K562 (cell line): ENCODE results near the gene PRPSAP1. TPM values are rescaled to one million over a fixed set of nuclear protein-coding genes. Genes with fewer than 3 reads are reported as not detected.

ENCODE experiments used
- ATF3 ChIP-seq, 2 experiments: fragments of 450-650 bp in 1 of 2; sonication (generic) in 1 of 2; formaldehyde crosslinking in 1 of 2; IDR thresholded peaks in 1 of 2; conservative IDR thresholded peaks in 1 of 2; 2 replicates each; pipeline versions ENCODE4 v1.6.1 to v1.8.1; 2016 to 2023; ENCODE audit warnings: mild to moderate bottlenecking in 2 of 2, moderate library complexity in 2 of 2, inconsistent platforms in 1 of 2, missing genetic modification reagents in 1 of 2
- FOXJ3 ChIP-seq: sonication (generic); formaldehyde crosslinking; IDR thresholded peaks from 2 replicates; pipeline ENCODE4 v1.4.0; 2020; ENCODE audit warnings: mild to moderate bottlenecking, missing genetic modification reagents
- MYC ChIP-seq, 2 experiments: fragments of 250-450 bp in 1 of 2; sonication (Bioruptor Pico) in 1 of 2; IDR thresholded peaks; 2 replicates each; pipeline versions ENCODE4 v1.5.1 to v1.6.1; 2012 to 2021; ENCODE audit warnings: low read depth in 2 of 2, borderline replicate concordance in 1 of 2, improper control_type of control experiment in 1 of 2, low read length in 1 of 2, mild to moderate bottlenecking in 1 of 2, moderate library complexity in 1 of 2
- PTBP1 ChIP-seq: fragments of 200-400 bp; formaldehyde crosslinking; IDR thresholded peaks from 2 replicates; pipeline ENCODE4 v1.6.1; 2017; ENCODE audit warnings: low read depth, low read length
- RFX1 ChIP-seq: fragments of 450-650 bp; IDR thresholded peaks from 2 replicates; pipeline ENCODE4 v1.6.1; 2016; ENCODE audit warnings: mild to moderate bottlenecking, moderate library complexity
- ZNF561 ChIP-seq: fragments of 450-650 bp; formaldehyde crosslinking; conservative IDR thresholded peaks from 2 replicates; pipeline ENCODE4 v1.4.0; 2020; ENCODE audit warnings: mild to moderate bottlenecking, moderate library complexity
- polyA plus RNA-seq, 8 experiments: library from polyadenylated mRNA; depleted of rRNA in 4 of 8; stranded (reverse) in 5 of 8; unstranded in 3 of 8; fragments of >200 nt; fragmentation: Nextera tagmentation in 2 of 8; fragmentation: Illumina TruSeq in 1 of 8; extraction: Ambion mirVana in 2 of 8; extraction: Trizol in 1 of 8; gene quantifications; 2 replicates each; pipeline versions ENCODE4 v1.2.1 to v1.2.3, GENCODE V29; 2011 to 2014; ENCODE audit warnings: inconsistent platforms in 1 of 8, missing spikeins in 1 of 8
- total RNA-seq, 7 experiments: library from RNA; depleted of rRNA in 6 of 7; stranded (reverse); fragments of >200 nt in 6 of 7; fragmentation: Illumina TruSeq in 2 of 7; extraction: Trizol in 2 of 7; gene quantifications; 2 replicates each; pipeline versions ENCODE4 v1.2.1 to v1.2.3, GENCODE V29; 2011 to 2021; ENCODE audit warnings: low replicate concordance in 1 of 7
- TF ChIP-seq, protein P1 (sequence below): IDR thresholded peaks from 2 replicates; pipeline ENCODE4 v1.6.1; 2011; ENCODE audit not compliant: insufficient read length; ENCODE audit errors: extremely low read depth

Gene PRPSAP1
- total and polyA plus RNA-seq, 9 of the 15 experiments (the other 6 are each of a cell fraction or from before 2014, with no cell fraction given) = 21.9 to 77.1 (median 40.8) TPM

DNA sequence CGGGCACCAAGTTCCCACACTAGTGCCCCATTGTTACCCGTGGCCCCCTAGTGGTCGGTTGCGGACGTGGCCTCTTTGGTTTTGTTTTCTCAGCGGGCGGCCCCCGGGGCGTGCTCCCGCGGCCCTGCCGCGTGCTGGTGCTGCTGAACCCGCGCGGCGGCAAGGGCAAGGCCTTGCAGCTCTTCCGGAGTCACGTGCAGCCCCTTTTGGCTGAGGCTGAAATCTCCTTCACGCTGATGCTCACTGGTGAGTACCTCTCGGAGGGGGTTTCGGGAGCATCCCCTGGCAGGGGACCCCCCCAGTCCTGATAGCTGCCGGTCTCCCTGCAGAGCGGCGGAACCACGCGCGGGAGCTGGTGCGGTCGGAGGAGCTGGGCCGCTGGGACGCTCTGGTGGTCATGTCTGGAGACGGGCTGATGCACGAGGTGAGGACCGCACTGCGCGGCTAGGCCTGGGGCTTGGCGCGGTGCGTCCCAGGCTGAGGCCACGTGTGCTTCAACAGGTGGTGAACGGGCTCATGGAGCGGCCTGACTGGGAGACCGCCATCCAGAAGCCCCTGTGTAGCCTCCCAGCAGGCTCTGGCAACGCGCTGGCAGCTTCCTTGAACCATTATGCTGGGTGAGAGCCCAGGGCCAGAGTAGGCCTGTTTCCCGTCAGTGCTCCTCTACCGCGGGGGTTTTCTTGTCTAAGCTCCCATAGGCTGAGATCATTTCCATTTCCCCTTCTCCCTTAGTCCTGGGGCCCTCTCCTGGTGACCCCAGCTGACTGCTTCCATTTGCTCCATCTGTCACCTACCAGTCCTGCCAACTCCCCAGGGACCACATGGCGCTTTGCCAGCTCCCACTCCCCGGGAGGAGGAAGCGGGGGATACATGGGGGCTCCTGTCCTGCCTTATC is 32.4 kb upstream of the PRPSAP1 start (continued):
- TF ChIP-seq ATF3 (IDR thresholded peaks at IDR 0.05) (no peak), ATF3 (CRISPR knock-in tag; conservative IDR thresholded peaks at IDR 0.05) (peak; percentile 41; the same call in 1 of the 2 replicates), ZNF561 (no peak), RFX1 (no peak), FOXJ3 (no peak), PTBP1 (0 out of 2 replicates have a peak, but pooled peaks have one; percentile 49), MYC (IDR thresholded peaks at IDR 0.05; ENCODE audit: low read depth, low read length) (peak; percentile 96), MYC (CRISPR knock-in tag; IDR thresholded peaks at IDR 0.05; ENCODE audit: borderline replicate concordance, low read depth) (no peak; the same call in 1 of the 2 replicates)
- TF ChIP-seq, protein P1, sequence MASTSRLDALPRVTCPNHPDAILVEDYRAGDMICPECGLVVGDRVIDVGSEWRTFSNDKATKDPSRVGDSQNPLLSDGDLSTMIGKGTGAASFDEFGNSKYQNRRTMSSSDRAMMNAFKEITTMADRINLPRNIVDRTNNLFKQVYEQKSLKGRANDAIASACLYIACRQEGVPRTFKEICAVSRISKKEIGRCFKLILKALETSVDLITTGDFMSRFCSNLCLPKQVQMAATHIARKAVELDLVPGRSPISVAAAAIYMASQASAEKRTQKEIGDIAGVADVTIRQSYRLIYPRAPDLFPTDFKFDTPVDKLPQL = no peak
